PC-9 (cell line): ENCODE measurements around the gene RBM33. TPM values are rescaled to one million over a fixed set of nuclear protein-coding genes. Genes with fewer than 3 reads are reported as not detected.

Source experiments
- BruUV-seq: library from RNA; stranded (reverse); fragments of 400-500 nt; replicated peaks from 2 replicates; lab custom pipeline; 2021; lab: Mats Ljungman, UMichigan
- CTCF ChIA-PET: fragments of 300-600 bp; sonication (Branson Sonifier 250); formaldehyde crosslinking; loops from one replicate; lab custom pipeline; 2022; ENCODE audit warnings: antibody characterized with exemption; lab: Charles Lee
- POLR2A ChIA-PET: fragments of 300-600 bp; sonication (Branson Sonifier 250); formaldehyde crosslinking; loops from one replicate; lab custom pipeline; 2022; ENCODE audit warnings: antibody characterized with exemption; ENCODE audit not compliant: unreplicated experiment; lab: Charles Lee
- DNase-seq, 2 experiments: peaks; one replicate each; pipeline versions ENCODE4 v3.0.0 to v3.0.0-alpha.2; 2015 to 2022; ENCODE audit warnings: mixed read lengths in 1 of 2
- H2AFZ ChIP-seq: fragments of 200-600 bp; sonication (generic); 2 replicates; pipeline ENCODE4 v1.8.1; 2017; ENCODE audit warnings: antibody characterized with exemption
- H3F3A ChIP-seq: fragments of 200-600 bp; sonication (generic); 2 replicates; pipeline ENCODE4 v1.8.1; 2017; ENCODE audit warnings: antibody characterized with exemption, mild to moderate bottlenecking, low read depth; ENCODE audit not compliant: insufficient read depth
- H3K27ac ChIP-seq: fragments of 200-600 bp; sonication (generic); 2 replicates; pipeline ENCODE4 v1.6.1; 2016; ENCODE audit warnings: mixed run types
- H3K27me3 ChIP-seq: fragments of 200-600 bp; sonication (generic); 2 replicates; pipeline ENCODE4 v1.6.1; 2016; ENCODE audit warnings: low read depth, mixed run types; ENCODE audit not compliant: insufficient read depth
- H3K36me3 ChIP-seq: fragments of 200-600 bp; sonication (generic); 2 replicates; pipeline ENCODE4 v1.6.1; 2016; ENCODE audit warnings: low read depth, mixed run types
- H3K4me1 ChIP-seq: fragments of 200-600 bp; sonication (generic); replicated peaks from 2 replicates; pipeline ENCODE4 v1.6.1; 2016; ENCODE audit warnings: mixed run types; ENCODE audit not compliant: insufficient read depth
- H3K4me2 ChIP-seq: fragments of 200-600 bp; sonication (generic); 2 replicates; pipeline ENCODE4 v1.6.1; 2017; ENCODE audit warnings: mixed run types
- H3K4me3 ChIP-seq: fragments of 200-600 bp; sonication (generic); 2 replicates; pipeline ENCODE4 v1.6.1; 2016; ENCODE audit warnings: mixed run types
- H3K79me2 ChIP-seq: fragments of 200-600 bp; sonication (generic); 2 replicates; pipeline ENCODE4 v1.6.1; 2017; ENCODE audit warnings: low read depth, mixed run types
- H3K9me2 ChIP-seq: fragments of 200-600 bp; sonication (generic); 2 replicates; pipeline ENCODE4 v1.8.1; 2017; ENCODE audit warnings: mild to moderate bottlenecking; ENCODE audit not compliant: insufficient read depth
- H3K9me3 ChIP-seq: fragments of 200-600 bp; sonication (generic); 2 replicates; pipeline ENCODE4 v1.8.1; 2016; ENCODE audit warnings: low read depth; ENCODE audit not compliant: insufficient read depth
- H4K20me1 ChIP-seq: fragments of 200-600 bp; sonication (generic); 2 replicates; pipeline ENCODE4 v1.8.1; 2017; ENCODE audit not compliant: insufficient read depth
- CTCF ChIP-seq: fragments of 200-600 bp; sonication (generic); conservative IDR thresholded peaks from 2 replicates; pipeline ENCODE4 v1.6.1; 2017; ENCODE audit warnings: mixed run types, antibody characterized with exemption, mild to moderate bottlenecking, moderate library complexity
- EZH2 ChIP-seq: fragments of 200-600 bp; sonication (generic); IDR thresholded peaks from 2 replicates; pipeline ENCODE4 v1.8.0; 2017; ENCODE audit warnings: antibody characterized with exemption, low read depth
- intact Hi-C: fragments of 100-400 bp; cut with micrococcal nuclease; formaldehyde crosslinking; loops from one replicate; pipeline ENCODE4 v1.10.0; 2022; ENCODE audit not compliant: unreplicated experiment
- total RNA-seq: library from RNA; stranded (reverse); gene quantifications from 2 replicates; pipeline ENCODE4 v1.2.3, GENCODE V29; 2021

Gene RBM33
- total RNA-seq, 1 experiment from 2014 or later = 85.7 TPM

GRCh38 chr7:155776606-155777005 is 132.1 kb downstream of the RBM33 start:
- ChIA-PET POLR2A (no interaction called here), CTCF (no interaction called here)
- H3K27me3 ChIP-seq = no peaks in the 10 kb centered on the region
- peaks cover 12% of the 10 kb centered on the region; the same call in 1 of the 2 replicates for H3K36me3 ChIP-seq
- BruUV-seq = no TSS peak
- H3K9me2 ChIP-seq = no peaks in the 10 kb centered on the region
- H3K27ac ChIP-seq = no peak overlapping the region
- H3K4me3 ChIP-seq = no peak overlapping the region
- intact Hi-C loops = no loop called here
- H3K9me3 ChIP-seq = no peaks in the 10 kb centered on the region
- DNase-seq = no peak
- TF ChIP-seq EZH2 = no peak
- TF ChIP-seq CTCF = no peak
- H2AFZ ChIP-seq = no peak overlapping the region
- no peaks in the 10 kb centered on the region for H3K4me1 ChIP-seq
- peaks cover 15% of the 10 kb centered on the region for H4K20me1 ChIP-seq
- H3K79me2 ChIP-seq = no peaks in the 10 kb centered on the region
- H3F3A ChIP-seq = no peaks in the 10 kb centered on the region; the same call in 1 of the 2 replicates
- no peak overlapping the region for H3K4me2 ChIP-seq

DNA sequence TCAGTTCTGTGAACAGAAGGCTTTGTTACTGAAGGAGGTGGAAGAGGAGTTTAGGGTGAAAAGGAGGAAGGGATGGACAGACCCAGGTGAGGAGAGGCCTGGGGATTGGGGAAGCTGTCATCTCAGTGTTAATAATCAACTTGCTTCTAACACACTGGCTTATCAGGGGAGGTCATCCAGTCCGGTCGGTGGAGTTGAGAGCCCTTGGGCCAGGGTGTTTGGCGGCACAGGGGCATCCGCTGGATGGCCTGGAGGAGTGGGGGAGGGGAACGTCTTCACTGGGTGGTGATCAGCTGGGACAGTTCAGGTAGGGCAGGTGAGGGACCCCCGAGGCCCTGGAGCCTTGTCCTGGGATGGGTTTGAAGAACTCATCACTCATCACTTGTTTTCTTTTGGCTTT is 133.9 kb downstream of the RBM33 start:
- H3K9me2 ChIP-seq = no peaks in the 10 kb centered on the region
- no peak overlapping the region for H3K4me2 ChIP-seq
- CTCF ChIA-PET = no interaction called here
- H3K36me3 ChIP-seq = peaks cover 12% of the 10 kb centered on the region; the same call in 1 of the 2 replicates
- no peaks in the 10 kb centered on the region for H3K27me3 ChIP-seq
- no peak for DNase-seq
- no peak overlapping the region for H3K27ac ChIP-seq
- no peaks in the 10 kb centered on the region; the same call in 1 of the 2 replicates for H3F3A ChIP-seq
- H3K4me3 ChIP-seq = no peak overlapping the region
- no peaks in the 10 kb centered on the region for H3K79me2 ChIP-seq
- no peaks in the 10 kb centered on the region for H3K4me1 ChIP-seq
- TF ChIP-seq EZH2 (no peak), CTCF (no peak)
- no TSS peak for BruUV-seq
- no peaks in the 10 kb centered on the region for H3K9me3 ChIP-seq
- POLR2A ChIA-PET = no interaction called here
- peaks cover 4% of the 10 kb centered on the region for H4K20me1 ChIP-seq
- H2AFZ ChIP-seq = no peak overlapping the region
- intact Hi-C loops = no loop called here

DNA sequence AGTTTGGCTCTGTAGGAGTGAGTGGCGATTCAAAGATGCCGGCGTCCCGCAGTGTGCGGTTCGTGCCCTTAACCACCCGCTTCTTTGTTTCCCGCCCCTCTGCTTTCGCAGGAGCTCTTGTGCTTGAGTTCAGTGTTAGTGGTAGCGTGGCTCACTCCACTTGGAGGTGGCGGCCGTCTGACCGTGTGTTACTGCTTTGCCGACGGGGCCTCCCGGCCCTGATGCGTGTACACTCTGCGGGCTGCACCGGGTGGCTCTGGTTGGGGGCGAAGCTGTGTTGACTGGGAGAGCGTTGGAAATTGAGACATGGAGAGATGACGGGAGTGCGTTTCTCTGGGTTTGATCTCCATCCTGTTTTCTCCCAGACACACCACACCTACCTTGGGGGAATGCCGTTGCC is 136.4 kb downstream of the RBM33 start:
- no TSS peak for BruUV-seq
- no peak overlapping the region for H3K27ac ChIP-seq
- CTCF ChIA-PET = interaction anchor here (0.7 kb wide), 1 partner anchor 224 kb away, joined by 3 read pairs; no protein-coding TSS in a partner anchor
- DNase-seq = no peak
- H2AFZ ChIP-seq = no peak overlapping the region
- TF ChIP-seq CTCF = no peak
- no peak for TF ChIP-seq EZH2
- no peaks in the 10 kb centered on the region for H3K27me3 ChIP-seq
- peaks cover 8% of the 10 kb centered on the region; the same call in 1 of the 2 replicates for H3K36me3 ChIP-seq
- no peaks in the 10 kb centered on the region for H3K9me2 ChIP-seq
- H3K9me3 ChIP-seq = no peaks in the 10 kb centered on the region
- H3K4me2 ChIP-seq = no peak overlapping the region
- no peaks in the 10 kb centered on the region for H3K4me1 ChIP-seq
- no peaks in the 10 kb centered on the region; the same call in none of the 2 replicates for H4K20me1 ChIP-seq
- H3F3A ChIP-seq = peaks cover 4% of the 10 kb centered on the region; the same call in 1 of the 2 replicates
- intact Hi-C loops = no loop called here
- H3K79me2 ChIP-seq = no peaks in the 10 kb centered on the region
- POLR2A ChIA-PET = no interaction called here
- H3K4me3 ChIP-seq = no peak overlapping the region
